Urothelium cell line (cell line): ENCODE data around the gene TUBD1.
A peak's percentile ranks its signal among the peaks of the same experiment; 100 is the strongest.
"Not testable (repeated sequence)": the region's sequence is repeated elsewhere in the genome, so short reads cannot be mapped to it uniquely, and the experiment has no call there.

ENCODE experiments used
- DNase-seq: peaks from one replicate; pipeline ENCODE4 v3.0.0; 2011; ENCODE audit warnings: low spot score, mixed read lengths
- FAIRE-seq: peaks from 2 replicates; lab custom pipeline; 2011; peaks lifted over from hg19 to GRCh38; lab: Jason Lieb, UNC

TUBD1 gene

DNA sequence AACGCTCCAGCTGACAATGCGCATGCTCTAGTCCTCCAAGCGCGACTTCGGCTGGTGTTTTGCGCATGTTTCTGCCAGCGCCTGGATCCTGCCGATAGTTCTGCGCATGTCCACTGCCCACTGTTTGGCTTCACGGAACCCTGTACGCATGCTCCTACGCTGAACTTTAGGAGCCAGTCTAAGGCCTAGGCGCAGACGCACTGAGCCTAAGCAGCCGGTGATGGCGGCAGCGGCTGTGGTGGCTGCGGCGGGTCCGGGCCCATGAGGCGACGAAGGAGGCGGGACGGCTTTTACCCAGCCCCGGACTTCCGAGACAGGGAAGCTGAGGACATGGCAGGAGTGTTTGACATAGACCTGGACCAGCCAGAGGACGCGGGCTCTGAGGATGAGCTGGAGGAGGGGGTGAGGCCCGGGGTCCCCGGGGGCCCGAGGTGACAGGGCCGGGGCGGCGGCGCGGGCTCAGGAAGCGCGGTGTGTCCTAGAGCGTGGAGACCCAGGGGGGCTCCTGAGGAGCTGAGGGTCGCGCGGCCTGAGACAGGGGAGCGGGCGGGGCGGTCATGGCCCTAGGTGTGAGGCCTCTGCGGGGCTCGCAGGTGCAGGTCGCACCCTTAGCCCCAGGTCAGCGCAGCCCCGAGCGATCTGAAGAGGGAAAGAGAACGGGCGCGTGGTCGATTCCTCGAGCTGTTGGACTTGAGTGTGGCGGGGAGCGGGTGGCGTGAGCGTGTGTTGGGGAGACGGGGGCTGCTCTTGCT lies at the start of gene TUBD1, which contains the start of gene RPS6KB1:
TUBD1 (minus strand) TSS at position 20 of the 752 bp plus-strand sequence. CDS start 1,941 bp downstream, outside the sequence.
RPS6KB1 (plus strand) TSS at position 198 of the 752 bp plus-strand sequence; CDS start at position 262, 64 bp downstream.
- peak; percentile 100 for DNase-seq
- peak; percentile 99 for FAIRE-seq

DNA sequence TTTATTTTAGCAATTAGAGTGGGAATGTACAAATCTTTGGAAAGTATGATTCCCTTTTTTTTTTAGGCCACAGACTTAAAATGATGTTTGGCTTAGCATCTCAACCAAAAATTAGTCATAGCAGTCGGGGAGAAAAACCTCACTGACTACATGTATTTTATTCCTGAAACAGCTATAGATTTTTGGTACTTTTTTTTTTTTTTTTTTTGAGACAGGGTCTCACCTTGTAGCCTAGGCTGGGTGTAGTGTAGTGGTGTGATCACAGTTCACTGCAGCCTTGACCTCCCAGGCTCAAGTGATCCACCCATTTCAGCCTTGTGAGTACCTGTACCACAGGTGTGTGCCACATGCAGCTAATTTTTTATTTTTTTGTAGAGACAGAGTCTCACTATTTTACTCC lies 48.4 kb upstream of the TUBD1 start:
- DNase-seq (no peak), FAIRE-seq (no peak)

- not testable (repeated sequence) for FAIRE-seq, DNase-seq
These were observed 48.0 kb upstream of the TUBD1 start for GRCh38 chr17:59940697-59941096.

- FAIRE-seq: not testable (repeated sequence)
These were observed 40.6 kb upstream of the TUBD1 start for GRCh38 chr17:59933317-59933716.

GRCh38 chr17:59930768-59931167 lies 38.0 kb upstream of the TUBD1 start:
- not testable (repeated sequence) for DNase-seq, FAIRE-seq

More at GRCh38 chr17:59933317-59933716, 40.6 kb upstream of the TUBD1 start:
- DNase-seq: not testable (repeated sequence)

- not testable (repeated sequence) for DNase-seq
- FAIRE-seq: peak; percentile 46
These were observed 37.4 kb upstream of the TUBD1 start for GRCh38 chr17:59930121-59930520.

- DNase-seq: not testable (repeated sequence)
- peak; percentile 30 for FAIRE-seq
These were observed 27.9 kb upstream of the TUBD1 start for GRCh38 chr17:59920637-59921036.

- FAIRE-seq: no peak
These were observed 23.7 kb upstream of the TUBD1 start for GRCh38 chr17:59916446-59916845.

GRCh38 chr17:59914274-59914854 lies 21.6 kb upstream of the TUBD1 start:
- no peak for FAIRE-seq
- peak; percentile 74 for DNase-seq

More at GRCh38 chr17:59916446-59916845, 23.7 kb upstream of the TUBD1 start:
- no peak for DNase-seq

- no peak for FAIRE-seq
- no peak for DNase-seq
These were observed 14.7 kb upstream of the TUBD1 start for GRCh38 chr17:59907467-59907866.

DNA sequence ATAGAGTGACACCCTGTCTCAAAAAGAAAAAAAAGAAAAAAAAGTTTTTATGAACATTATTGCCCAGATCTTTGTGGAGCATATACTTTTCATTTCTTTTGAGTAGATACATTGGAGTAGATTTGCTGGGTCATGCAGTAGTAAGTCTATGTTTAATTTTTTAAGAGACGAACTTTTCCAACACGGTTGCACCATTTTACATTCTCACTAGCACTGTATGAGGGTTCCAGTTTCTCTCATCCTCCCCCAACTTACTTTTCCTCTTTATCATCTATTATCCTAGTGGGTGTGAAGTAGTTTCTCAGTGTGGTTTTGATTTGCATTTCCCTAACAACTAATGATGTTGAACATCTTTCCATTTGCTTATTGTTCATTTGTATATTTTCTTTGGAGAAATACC lies 10.7 kb upstream of the TUBD1 start:
- FAIRE-seq (no peak), DNase-seq (no peak)

- no peak for DNase-seq
- no peak for FAIRE-seq
These were observed 8.9 kb upstream of the TUBD1 start for GRCh38 chr17:59901604-59902003.

- peak; percentile 74 for DNase-seq
These were observed 6.4 kb upstream of the TUBD1 start for GRCh38 chr17:59899099-59899498.

DNA sequence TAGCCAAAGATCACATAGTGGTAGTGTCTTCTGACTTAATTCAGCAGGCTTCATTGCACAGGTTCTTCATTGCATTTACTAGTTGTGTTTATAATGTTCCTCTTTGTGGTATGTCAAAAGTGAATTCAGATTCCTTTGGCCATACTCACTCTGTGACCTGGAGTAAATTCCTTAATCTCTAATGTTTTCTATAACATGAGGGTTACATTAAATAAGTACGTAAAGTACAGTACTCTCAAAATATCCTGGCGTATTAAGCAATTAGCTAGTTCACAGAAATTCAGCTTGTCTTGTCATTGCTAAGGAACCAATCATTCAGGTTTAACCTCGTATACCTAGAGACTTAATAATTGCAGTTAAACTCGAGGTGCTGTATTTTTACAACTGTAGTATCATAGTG lies 4.3 kb upstream of the TUBD1 start:
- DNase-seq (no peak), FAIRE-seq (no peak)

More at GRCh38 chr17:59899099-59899498, 6.4 kb upstream of the TUBD1 start:
- FAIRE-seq: no peak

DNA sequence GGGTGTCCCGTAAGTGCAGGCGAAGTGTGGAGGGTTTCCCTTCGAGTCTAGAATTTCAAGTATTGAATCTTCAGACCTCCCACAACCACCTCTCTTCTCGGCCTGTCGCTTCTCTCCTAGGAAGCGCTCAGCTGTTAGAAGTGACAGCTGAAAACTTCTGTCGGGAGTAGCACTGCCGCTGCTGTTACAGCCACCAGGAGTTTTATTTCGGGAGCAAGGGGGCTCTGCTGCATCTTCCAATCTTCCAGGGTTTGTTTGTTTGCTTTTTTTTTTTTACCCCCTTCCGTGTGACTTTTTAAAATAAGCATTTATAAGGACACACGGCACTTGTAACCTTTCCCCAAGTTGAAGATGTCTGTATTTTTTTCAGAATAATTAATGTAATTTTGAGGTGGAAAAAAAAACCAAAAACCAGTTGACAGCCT lies 945 bp upstream of the TUBD1 start:
- no peak for FAIRE-seq
- peak; percentile 60 for DNase-seq

DNA sequence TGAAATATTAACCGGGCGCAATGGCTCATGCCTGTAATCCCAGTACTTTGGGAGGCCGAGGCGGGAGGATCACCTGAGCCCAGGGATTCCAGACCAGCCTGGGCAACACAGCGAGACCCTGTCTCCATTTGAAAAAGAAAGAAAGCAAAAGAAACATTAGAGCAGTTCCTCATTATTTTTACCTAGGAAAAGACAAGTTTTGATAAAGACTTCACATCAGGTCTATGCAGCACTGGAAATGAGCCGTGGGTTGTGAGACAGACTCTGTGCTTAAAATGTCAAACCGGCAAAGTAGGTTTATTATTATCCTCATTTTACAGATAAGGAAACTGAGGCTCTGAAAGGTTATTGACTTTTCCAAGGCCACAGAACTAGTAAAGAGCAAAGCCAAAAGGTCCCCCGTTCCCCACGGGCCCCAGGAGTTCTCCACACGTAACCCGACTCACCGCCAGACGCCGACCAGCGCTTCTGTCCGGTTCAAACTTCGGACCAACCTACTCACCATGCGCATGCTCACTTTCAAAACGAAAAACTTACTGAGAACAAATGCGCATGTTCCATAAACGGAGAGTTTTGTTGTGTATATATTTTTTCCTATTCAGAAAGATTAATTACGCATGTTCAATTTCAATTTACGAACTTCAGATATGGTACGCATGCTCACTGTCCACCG lies 356 bp downstream of the TUBD1 start:
- no peak for DNase-seq
- no peak for FAIRE-seq

- DNase-seq (no peak), FAIRE-seq (no peak)
These were observed 2.0 kb downstream of the TUBD1 start for GRCh38 chr17:59890720-59891119.

- FAIRE-seq: no peak
These were observed 4.5 kb downstream of the TUBD1 start for GRCh38 chr17:59888145-59888750.

GRCh38 chr17:59884861-59885260 lies 7.9 kb downstream of the TUBD1 start:
- DNase-seq (no peak), FAIRE-seq (no peak)

More at GRCh38 chr17:59888145-59888750, 4.5 kb downstream of the TUBD1 start:
- no peak for DNase-seq

DNA sequence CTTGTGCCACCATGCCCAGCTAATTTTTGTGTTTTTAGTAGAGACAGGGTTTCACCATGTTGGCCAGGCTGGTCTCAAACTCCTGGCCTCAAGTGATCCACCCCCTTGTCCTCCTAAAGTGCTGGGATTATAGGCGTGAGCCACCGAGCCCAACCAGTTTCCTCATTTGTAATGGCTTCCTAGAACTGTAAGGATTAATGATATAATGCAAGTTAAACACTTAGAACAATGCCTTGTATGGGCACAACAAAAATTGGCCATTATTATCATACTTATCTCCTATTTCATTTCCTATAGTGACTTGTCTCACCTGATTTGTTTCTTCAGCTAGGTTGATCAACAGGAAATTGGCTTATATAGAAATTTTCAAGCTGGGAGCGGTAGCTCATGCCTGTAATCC lies 14.1 kb downstream of the TUBD1 start:
- no peak for FAIRE-seq

DNA sequence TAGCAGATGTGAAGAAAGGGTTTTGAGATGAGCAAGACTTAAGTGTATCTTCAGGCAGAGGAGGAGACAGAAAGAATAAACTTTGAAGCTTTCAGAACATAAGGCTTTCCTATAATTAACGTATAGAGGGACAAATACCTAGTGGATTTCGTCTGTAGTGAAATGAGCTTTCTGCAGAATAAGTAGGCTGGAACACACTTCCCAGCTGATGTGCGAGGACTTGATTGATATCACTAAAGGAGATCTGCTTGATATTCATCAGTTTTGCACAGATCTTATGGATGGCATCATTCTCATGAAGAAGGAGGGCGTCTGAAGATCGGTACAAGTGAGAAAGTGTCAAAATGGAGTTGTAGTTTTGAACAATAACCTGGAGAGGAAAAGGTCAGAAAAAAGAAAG lies 14.8 kb downstream of the TUBD1 start:
- no peak for FAIRE-seq
- DNase-seq: no peak

More for the DNA sequence above, 14.1 kb downstream of the TUBD1 start:
- no peak for DNase-seq
